Panc1 (cell line): ENCODE results near the gene LRCH1.

Experiments used
- CTCF ChIP-seq: fragments of 450-650 bp; IDR thresholded peaks from 2 replicates; pipeline ENCODE4 v1.5.1; 2017; ENCODE audit warnings: mild to moderate bottlenecking
- POLR2AphosphoS5 ChIP-seq: IDR thresholded peaks from 2 replicates; pipeline ENCODE4 v1.6.1; 2012; ENCODE audit warnings: mild to moderate bottlenecking, low read depth, low read length, moderate library complexity
- REST ChIP-seq, 2 experiments: IDR thresholded peaks; 2 replicates each; pipeline ENCODE4 v1.6.1; 2011 to 2012; ENCODE audit warnings: low read depth in 2 of 2, control low read depth in 1 of 2, low read length in 1 of 2, mild to moderate bottlenecking in 1 of 2, moderate library complexity in 1 of 2; ENCODE audit not compliant: insufficient read depth in 1 of 2
- SIN3A ChIP-seq: IDR thresholded peaks from 2 replicates; pipeline ENCODE4 v1.6.1; 2012; ENCODE audit warnings: low read depth, mild to moderate bottlenecking, low read length, moderate library complexity, borderline replicate concordance; ENCODE audit not compliant: insufficient read depth
- TCF7L2 ChIP-seq: IDR thresholded peaks from 2 replicates; pipeline ENCODE4 v1.6.1; 2011; ENCODE audit warnings: mild to moderate bottlenecking, low read depth, low read length, inconsistent platforms

- TF ChIP-seq CTCF (no peak), POLR2AphosphoS5 (no peak), REST (IDR thresholded peaks at IDR 0.05; ENCODE audit: insufficient read depth in 1 of 2, low read depth in 2 of 2, low read length in 1 of 2) (no peak), TCF7L2 (no peak), SIN3A (no peak)
Observed at GRCh38 chr13:46553521-46553885, 533 bp downstream of the LRCH1 start.
